LHCN-M2 (cell line): ENCODE data around the gene RAB33B. TPM values are rescaled to one million over a fixed set of nuclear protein-coding genes. Genes with fewer than 3 reads are reported as not detected.
"Not testable (repeated sequence)": the region's sequence is repeated elsewhere in the genome, so short reads cannot be mapped to it uniquely, and the experiment has no call there.

ENCODE experiments used
- DNase-seq: peaks from one replicate; pipeline ENCODE4 v3.0.0-alpha.2; 2012; ENCODE audit warnings: low read depth
- total RNA-seq: library from RNA; depleted of rRNA; stranded (reverse); fragments of >200 nt; gene quantifications from 2 replicates; pipeline ENCODE4 v1.2.3, GENCODE V29; 2014

Gene RAB33B
- total RNA-seq, 1 experiment from 2014 or later, result 3.6 TPM

- DNase-seq, result no peak
These were observed 7.2 kb downstream of the RAB33B start for GRCh38 chr4:139461022-139461628.

- DNase-seq, result not testable (repeated sequence)
These were observed 10.6 kb downstream of the RAB33B start for GRCh38 chr4:139464512-139464911.

- no peak for DNase-seq
These were observed 12.0 kb downstream of the RAB33B start for GRCh38 chr4:139465922-139466321.

GRCh38 chr4:139468756-139469155, 14.8 kb downstream of the RAB33B start:
- DNase-seq, result not testable (repeated sequence)

- no peak for DNase-seq
These were observed 15.3 kb downstream of the RAB33B start for GRCh38 chr4:139469216-139469615.

- DNase-seq, result no peak
These were observed 15.9 kb downstream of the RAB33B start for GRCh38 chr4:139469869-139470268.

- DNase-seq, result no peak
These were observed 16.4 kb downstream of the RAB33B start for GRCh38 chr4:139470295-139470694.

- DNase-seq, result no peak
These were observed 17.2 kb downstream of the RAB33B start for GRCh38 chr4:139470997-139471665.

- DNase-seq, result no peak
These were observed 18.9 kb downstream of the RAB33B start for GRCh38 chr4:139472852-139473251.

- DNase-seq, result no peak
These were observed 22.4 kb downstream of the RAB33B start for GRCh38 chr4:139476363-139476762.

GRCh38 chr4:139481465-139481864, 27.5 kb downstream of the RAB33B start:
- no peak for DNase-seq

- DNase-seq, result no peak
These were observed 29.1 kb downstream of the RAB33B start for GRCh38 chr4:139483000-139483399.

- DNase-seq, result no peak
These were observed 30.9 kb downstream of the RAB33B start for GRCh38 chr4:139484783-139485311.

GRCh38 chr4:139488442-139488841, 34.5 kb downstream of the RAB33B start:
- DNase-seq, result no peak

- no peak for DNase-seq
These were observed 35.7 kb downstream of the RAB33B start for GRCh38 chr4:139489638-139490037.

- DNase-seq, result no peak
These were observed 38.5 kb downstream of the RAB33B start for GRCh38 chr4:139492429-139492828.

- DNase-seq, result no peak
These were observed 39.3 kb downstream of the RAB33B start for GRCh38 chr4:139493176-139493575.

- DNase-seq, result no peak
These were observed 45.3 kb downstream of the RAB33B start for GRCh38 chr4:139499186-139499585.

GRCh38 chr4:139501117-139501516, 47.2 kb downstream of the RAB33B start:
- no peak for DNase-seq

- DNase-seq, result no peak
These were observed 47.6 kb downstream of the RAB33B start for GRCh38 chr4:139501527-139501926.

- DNase-seq, result no peak
These were observed 48.3 kb downstream of the RAB33B start for GRCh38 chr4:139501927-139502899.

GRCh38 chr4:139503622-139504166, 49.8 kb downstream of the RAB33B start:
- DNase-seq, result no peak
